ENCODE results near the gene PEMT.

PEMT gene

DNA sequence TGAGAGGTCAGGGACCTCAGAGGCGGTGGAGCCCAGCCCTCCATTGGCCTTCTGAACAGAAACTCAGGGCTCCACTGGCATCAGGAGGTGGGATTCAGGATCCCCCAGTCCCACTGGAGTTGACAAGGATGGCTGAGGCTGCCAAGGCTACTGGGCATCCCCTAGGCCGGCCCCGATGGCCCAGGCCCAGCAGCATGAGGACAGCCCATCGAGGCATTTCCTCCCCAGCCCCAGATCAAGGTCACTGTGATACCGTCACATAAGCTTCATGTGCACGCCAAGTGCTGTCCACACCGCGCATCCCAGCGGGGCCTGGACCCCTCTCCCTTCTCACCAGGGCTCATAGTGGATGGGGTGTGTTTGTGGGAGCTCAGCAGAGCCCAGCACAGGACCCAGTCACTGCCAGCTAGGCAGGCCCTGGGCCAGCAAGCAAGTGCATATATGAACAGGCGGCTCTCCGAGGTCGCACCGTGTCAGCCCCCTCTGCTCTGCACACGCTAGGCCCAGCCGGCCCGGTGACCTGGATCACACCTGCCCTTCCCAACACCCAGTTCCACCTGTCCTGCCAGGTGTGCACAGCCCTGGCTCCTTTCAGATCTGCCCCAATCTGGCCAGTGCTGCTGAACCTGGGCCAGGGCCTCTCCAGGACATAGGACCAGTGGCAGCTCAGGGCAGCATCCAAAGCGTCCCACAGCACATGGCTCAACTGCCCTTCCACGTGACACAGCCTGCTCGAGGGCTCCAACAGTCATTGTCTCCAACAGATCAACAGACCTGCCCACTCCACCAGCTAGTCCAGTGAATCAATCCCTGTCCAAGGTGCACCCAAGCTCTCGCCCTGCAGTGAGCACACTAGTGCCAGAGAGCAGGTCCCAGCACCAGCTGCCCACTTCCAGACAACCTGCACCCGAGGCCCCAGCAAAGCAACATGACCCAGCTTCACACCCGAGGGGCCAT, 62.5 kb downstream of the PEMT start:
- H3K27ac ChIP-seq (ENCODE audit: low read length): no peak overlapping the region
- TF ChIP-seq EZH2phosphoT487 (IDR thresholded peaks at IDR 0.05; ENCODE audit: low read length): no peak
- TF ChIP-seq, protein P1, sequence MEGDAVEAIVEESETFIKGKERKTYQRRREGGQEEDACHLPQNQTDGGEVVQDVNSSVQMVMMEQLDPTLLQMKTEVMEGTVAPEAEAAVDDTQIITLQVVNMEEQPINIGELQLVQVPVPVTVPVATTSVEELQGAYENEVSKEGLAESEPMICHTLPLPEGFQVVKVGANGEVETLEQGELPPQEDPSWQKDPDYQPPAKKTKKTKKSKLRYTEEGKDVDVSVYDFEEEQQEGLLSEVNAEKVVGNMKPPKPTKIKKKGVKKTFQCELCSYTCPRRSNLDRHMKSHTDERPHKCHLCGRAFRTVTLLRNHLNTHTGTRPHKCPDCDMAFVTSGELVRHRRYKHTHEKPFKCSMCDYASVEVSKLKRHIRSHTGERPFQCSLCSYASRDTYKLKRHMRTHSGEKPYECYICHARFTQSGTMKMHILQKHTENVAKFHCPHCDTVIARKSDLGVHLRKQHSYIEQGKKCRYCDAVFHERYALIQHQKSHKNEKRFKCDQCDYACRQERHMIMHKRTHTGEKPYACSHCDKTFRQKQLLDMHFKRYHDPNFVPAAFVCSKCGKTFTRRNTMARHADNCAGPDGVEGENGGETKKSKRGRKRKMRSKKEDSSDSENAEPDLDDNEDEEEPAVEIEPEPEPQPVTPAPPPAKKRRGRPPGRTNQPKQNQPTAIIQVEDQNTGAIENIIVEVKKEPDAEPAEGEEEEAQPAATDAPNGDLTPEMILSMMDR (IDR thresholded peaks at IDR 0.05; ENCODE audit: low read length): no peak
- TF ChIP-seq EZH2 (optimal IDR thresholded peaks at IDR 0.05; ENCODE audit: low read depth, low read length): no peak
- no peaks in the 10 kb centered on the region for H3K36me3 ChIP-seq (replicated peaks; ENCODE audit: insufficient read depth, low read length)
- H2AFZ ChIP-seq (ENCODE audit: low read length): no peak overlapping the region
- H3K4me2 ChIP-seq (ENCODE audit: low read depth, low read length): no peak overlapping the region
- no peaks in the 10 kb centered on the region for H3F3A ChIP-seq (ENCODE audit: insufficient read depth, low read length)
- H3K4me1 ChIP-seq (ENCODE audit: low read length): no peaks in the 10 kb centered on the region
- no peaks in the 10 kb centered on the region for H3K9me2 ChIP-seq (replicated peaks; ENCODE audit: insufficient read depth, low read length)
- H3K9me3 ChIP-seq (replicated peaks; ENCODE audit: insufficient read depth, low read length): no peaks in the 10 kb centered on the region
- DNase-seq: no peak
- H3K9ac ChIP-seq (ENCODE audit: low read length): no peak overlapping the region
- H4K20me1 ChIP-seq (ENCODE audit: insufficient read depth, low read length): no peaks in the 10 kb centered on the region
- no peaks in the 10 kb centered on the region for H3K27me3 ChIP-seq (replicated peaks; ENCODE audit: insufficient read depth, low read length)
- H3K79me2 ChIP-seq (ENCODE audit: low read length): no peaks in the 10 kb centered on the region
- H3K4me3 ChIP-seq (ENCODE audit: low read length): no peak overlapping the region

DNA sequence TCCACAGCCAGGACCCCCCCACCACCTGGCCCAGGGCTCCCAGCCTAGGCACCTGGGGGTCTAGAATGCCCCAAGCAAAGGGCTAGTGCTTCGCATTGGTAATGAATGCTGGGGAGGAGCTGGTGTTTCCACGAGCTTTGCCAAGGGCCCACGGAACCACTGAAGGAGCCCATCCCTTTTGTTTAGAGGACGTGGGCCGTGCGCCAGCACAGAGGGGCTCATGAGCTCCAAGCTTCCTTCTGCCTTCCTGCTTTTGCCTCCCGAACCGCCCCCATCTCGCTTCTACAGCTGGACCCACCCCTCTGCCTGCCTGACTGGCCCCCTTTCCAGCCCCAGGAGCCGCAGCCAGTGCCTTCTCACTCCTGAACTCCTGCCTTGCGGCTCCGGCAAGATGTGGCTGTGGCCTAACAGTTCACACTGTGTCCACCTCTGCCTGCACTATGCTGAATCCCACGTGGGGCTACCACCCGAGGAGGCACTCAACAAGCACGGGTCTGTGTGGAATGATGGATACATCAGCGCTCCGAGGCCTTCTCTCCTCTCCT, 63.5 kb downstream of the PEMT start:
- TF ChIP-seq EZH2 (optimal IDR thresholded peaks at IDR 0.05; ENCODE audit: low read depth, low read length): no peak
- TF ChIP-seq, protein P1 (IDR thresholded peaks at IDR 0.05; ENCODE audit: low read length): no peak
- TF ChIP-seq EZH2phosphoT487 (IDR thresholded peaks at IDR 0.05; ENCODE audit: low read length): no peak
- H4K20me1 ChIP-seq (ENCODE audit: insufficient read depth, low read length): no peaks in the 10 kb centered on the region
- no peaks in the 10 kb centered on the region for H3K4me1 ChIP-seq (ENCODE audit: low read length)
- no peak overlapping the region for H3K9ac ChIP-seq (ENCODE audit: low read length)
- H3K4me2 ChIP-seq (ENCODE audit: low read depth, low read length): no peak overlapping the region
- H3K27me3 ChIP-seq (replicated peaks; ENCODE audit: insufficient read depth, low read length): no peaks in the 10 kb centered on the region
- no peak for DNase-seq
- H3F3A ChIP-seq (ENCODE audit: insufficient read depth, low read length): no peaks in the 10 kb centered on the region
- no peaks in the 10 kb centered on the region for H3K9me3 ChIP-seq (replicated peaks; ENCODE audit: insufficient read depth, low read length)
- no peaks in the 10 kb centered on the region for H3K9me2 ChIP-seq (replicated peaks; ENCODE audit: insufficient read depth, low read length)
- H2AFZ ChIP-seq (ENCODE audit: low read length): no peak overlapping the region
- H3K4me3 ChIP-seq (ENCODE audit: low read length): no peak overlapping the region
- no peak overlapping the region for H3K27ac ChIP-seq (ENCODE audit: low read length)
- no peaks in the 10 kb centered on the region for H3K79me2 ChIP-seq (ENCODE audit: low read length)
- H3K36me3 ChIP-seq (replicated peaks; ENCODE audit: insufficient read depth, low read length): no peaks in the 10 kb centered on the region

DNA sequence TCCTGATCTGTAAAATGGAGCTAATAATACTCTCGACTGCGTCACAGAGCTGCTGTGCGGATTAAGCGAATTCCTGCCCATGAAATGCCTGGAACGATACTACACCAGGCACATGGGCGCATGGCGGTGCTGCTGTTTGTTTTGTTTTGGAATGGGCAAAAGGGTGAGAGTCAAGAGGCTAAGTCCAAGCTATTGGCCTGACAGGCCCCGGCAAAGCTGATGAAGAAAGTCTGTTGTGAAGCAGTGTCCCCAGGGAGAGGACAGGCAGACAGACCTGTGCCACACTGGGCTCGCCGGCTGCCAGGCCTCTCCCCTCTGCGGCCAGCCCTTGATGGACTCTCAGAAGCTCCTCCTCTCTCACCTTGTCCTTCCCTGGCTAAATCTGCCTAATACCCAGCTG, 64.0 kb downstream of the PEMT start:
- H3K9me3 ChIP-seq (replicated peaks; ENCODE audit: insufficient read depth, low read length): no peaks in the 10 kb centered on the region
- H3K79me2 ChIP-seq (ENCODE audit: low read length): no peaks in the 10 kb centered on the region
- no peak overlapping the region for H2AFZ ChIP-seq (ENCODE audit: low read length)
- no peak overlapping the region for H3K4me3 ChIP-seq (ENCODE audit: low read length)
- H3K4me1 ChIP-seq (ENCODE audit: low read length): no peaks in the 10 kb centered on the region
- no peak overlapping the region for H3K9ac ChIP-seq (ENCODE audit: low read length)
- DNase-seq: no peak
- H3K9me2 ChIP-seq (replicated peaks; ENCODE audit: insufficient read depth, low read length): no peaks in the 10 kb centered on the region
- H4K20me1 ChIP-seq (ENCODE audit: insufficient read depth, low read length): no peaks in the 10 kb centered on the region
- no peaks in the 10 kb centered on the region for H3K36me3 ChIP-seq (replicated peaks; ENCODE audit: insufficient read depth, low read length)
- H3K27me3 ChIP-seq (replicated peaks; ENCODE audit: insufficient read depth, low read length): no peaks in the 10 kb centered on the region
- H3F3A ChIP-seq (ENCODE audit: insufficient read depth, low read length): no peaks in the 10 kb centered on the region
- no peak overlapping the region for H3K27ac ChIP-seq (ENCODE audit: low read length)
- TF ChIP-seq EZH2 (optimal IDR thresholded peaks at IDR 0.05; ENCODE audit: low read depth, low read length) (no peak), EZH2phosphoT487 (IDR thresholded peaks at IDR 0.05; ENCODE audit: low read length) (no peak)
- TF ChIP-seq, protein P1 (IDR thresholded peaks at IDR 0.05; ENCODE audit: low read length): no peak
- H3K4me2 ChIP-seq (ENCODE audit: low read depth, low read length): no peak overlapping the region

All from MM.1S (cell line).